BJ (cell line): ENCODE measurements around the gene HMGN1. TPM values are rescaled to one million over a fixed set of nuclear protein-coding genes. Genes with fewer than 3 reads are reported as not detected.
A peak's percentile ranks its signal among the peaks of the same experiment; 100 is the strongest.

Experiments
- CTCF ChIA-PET: fragments of 350-600 bp; formaldehyde crosslinking; extraction: SDS; loops from one replicate; lab custom pipeline; 2021; ENCODE audit warnings: antibody characterized with exemption, inconsistent platforms; lab: Yijun Ruan, JAX
- POLR2A ChIA-PET: fragments of 300-600 bp; sonication (Branson Sonifier 250); formaldehyde crosslinking; extraction: SDS; loops from one replicate; lab custom pipeline; 2021; ENCODE audit warnings: antibody characterized with exemption; lab: Charles Lee
- DNase-seq: peaks from one replicate; pipeline ENCODE4 v3.0.0-alpha.2; 2011; ENCODE audit warnings: low read depth
- H3K27me3 ChIP-seq: 2 replicates; pipeline ENCODE4 v1.6.0; 2011; ENCODE audit warnings: low read length; ENCODE audit not compliant: control insufficient read depth, insufficient read depth
- H3K36me3 ChIP-seq: 2 replicates; pipeline ENCODE4 v1.5.1; 2011; ENCODE audit warnings: low read length; ENCODE audit not compliant: control insufficient read depth, insufficient read depth
- H3K4me3 ChIP-seq: 2 replicates; pipeline ENCODE4 v1.5.1; 2011; ENCODE audit warnings: low read depth, mild to moderate bottlenecking, control low read depth, low read length
- polyA plus RNA-seq: library from polyadenylated mRNA; depleted of rRNA; stranded (reverse); fragments of >200 nt; gene quantifications from 2 replicates; pipeline ENCODE4 v1.2.3, GENCODE V29; 2011
- TF ChIP-seq, protein P1 (sequence below): IDR thresholded peaks from 2 replicates; pipeline ENCODE4 v1.5.1; 2011; ENCODE audit warnings: low read depth, mild to moderate bottlenecking, control low read depth, inconsistent platforms, low read length, moderate library complexity; ENCODE audit not compliant: insufficient read depth

The HMGN1 gene
- polyA plus RNA-seq, 1 experiment = 56.6 TPM

GRCh38 chr21:39388811-39389155, 39.9 kb upstream of the HMGN1 start:
- no peak for DNase-seq
- POLR2A ChIA-PET = no interaction called here

GRCh38 chr21:39388038-39388810, 39.3 kb upstream of the HMGN1 start:
- TF ChIP-seq, protein P1, sequence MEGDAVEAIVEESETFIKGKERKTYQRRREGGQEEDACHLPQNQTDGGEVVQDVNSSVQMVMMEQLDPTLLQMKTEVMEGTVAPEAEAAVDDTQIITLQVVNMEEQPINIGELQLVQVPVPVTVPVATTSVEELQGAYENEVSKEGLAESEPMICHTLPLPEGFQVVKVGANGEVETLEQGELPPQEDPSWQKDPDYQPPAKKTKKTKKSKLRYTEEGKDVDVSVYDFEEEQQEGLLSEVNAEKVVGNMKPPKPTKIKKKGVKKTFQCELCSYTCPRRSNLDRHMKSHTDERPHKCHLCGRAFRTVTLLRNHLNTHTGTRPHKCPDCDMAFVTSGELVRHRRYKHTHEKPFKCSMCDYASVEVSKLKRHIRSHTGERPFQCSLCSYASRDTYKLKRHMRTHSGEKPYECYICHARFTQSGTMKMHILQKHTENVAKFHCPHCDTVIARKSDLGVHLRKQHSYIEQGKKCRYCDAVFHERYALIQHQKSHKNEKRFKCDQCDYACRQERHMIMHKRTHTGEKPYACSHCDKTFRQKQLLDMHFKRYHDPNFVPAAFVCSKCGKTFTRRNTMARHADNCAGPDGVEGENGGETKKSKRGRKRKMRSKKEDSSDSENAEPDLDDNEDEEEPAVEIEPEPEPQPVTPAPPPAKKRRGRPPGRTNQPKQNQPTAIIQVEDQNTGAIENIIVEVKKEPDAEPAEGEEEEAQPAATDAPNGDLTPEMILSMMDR = peak; percentile 97
- Histone ChIP-seq H3K36me3 (peaks cover 16% of the 10 kb centered on the region), H3K4me3 (peak overlapping the region; percentile 51), H3K27me3 (no peaks in the 10 kb centered on the region)
- ChIA-PET POLR2A (interaction anchor here (0.6 kb wide), 1 partner anchor 24 kb away, joined by 11 read pairs; no protein-coding TSS in a partner anchor), CTCF (interaction anchor here (0.6 to 1.6 kb wide), 19 partner anchors 10 to 205 kb away, joined by 3 to 7 read pairs (median 3); partner anchors contain the start of genes HMGN1 and PSMG1)
- no peak for DNase-seq

More at GRCh38 chr21:39388811-39389155, 39.9 kb upstream of the HMGN1 start:
- Histone ChIP-seq H3K27me3 (no peaks in the 10 kb centered on the region), H3K4me3 (no peak overlapping the region), H3K36me3 (peaks cover 20% of the 10 kb centered on the region)
- TF ChIP-seq, protein P1 = no peak
- CTCF ChIA-PET = no interaction called here

GRCh38 chr21:39387461-39388037, 38.7 kb upstream of the HMGN1 start:
- no peak for DNase-seq
- ChIA-PET POLR2A (interaction anchor here (0.6 kb wide), 1 partner anchor 24 kb away, joined by 11 read pairs; no protein-coding TSS in a partner anchor), CTCF (interaction anchor here (0.5 to 1.6 kb wide), 21 partner anchors 11 to 204 kb away, joined by 3 to 7 read pairs (median 3); partner anchors contain the start of genes HMGN1 and PSMG1)
- peak overlapping the region; percentile 51 for H3K4me3 ChIP-seq
- no peaks in the 10 kb centered on the region for H3K27me3 ChIP-seq
- TF ChIP-seq, protein P1 = no peak
- H3K36me3 ChIP-seq = peaks cover 9% of the 10 kb centered on the region

GRCh38 chr21:39386899-39387298, 38.0 kb upstream of the HMGN1 start:
- no peaks in the 10 kb centered on the region for H3K27me3 ChIP-seq
- TF ChIP-seq, protein P1 = no peak
- peaks cover 3% of the 10 kb centered on the region for H3K36me3 ChIP-seq
- no peak for DNase-seq
- CTCF ChIA-PET = interaction anchor here (0.5 to 1.6 kb wide), 8 partner anchors 12 to 204 kb away, joined by 3 to 7 read pairs (median 4); partner anchors contain the start of genes HMGN1 and PSMG1
- POLR2A ChIA-PET = no interaction called here
- no peak overlapping the region for H3K4me3 ChIP-seq

DNA sequence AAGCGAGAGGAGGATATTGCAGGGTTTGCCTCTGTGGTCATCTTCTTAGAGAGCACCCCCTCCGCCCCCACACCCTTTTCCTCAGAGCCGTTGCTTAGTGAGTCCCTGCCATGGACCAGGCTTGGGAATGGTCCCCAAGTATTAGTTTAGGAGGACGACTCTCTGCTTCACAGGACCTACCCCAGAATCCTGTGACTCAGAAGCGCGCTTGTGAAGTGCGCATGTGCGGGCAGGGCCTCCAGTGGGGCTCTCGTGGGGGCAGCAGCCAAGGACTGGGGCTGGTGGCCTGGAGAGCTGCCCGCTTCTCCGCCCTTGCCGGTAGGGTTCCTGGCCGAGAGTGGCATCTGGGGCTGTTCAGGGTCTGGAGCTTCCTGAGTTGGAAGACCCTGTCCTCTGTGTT, 37.3 kb upstream of the HMGN1 start:
- H3K4me3 ChIP-seq = peak overlapping the region; percentile 37; the same call in 1 of the 2 replicates
- DNase-seq = no peak
- TF ChIP-seq, protein P1 = no peak
- ChIA-PET CTCF (no interaction called here), POLR2A (no interaction called here)
- no peaks in the 10 kb centered on the region; the same call in 1 of the 2 replicates for H3K36me3 ChIP-seq
- no peaks in the 10 kb centered on the region for H3K27me3 ChIP-seq
